GM18507 (cell line): ENCODE data around the gene CDH13.

Source experiments
- DNase-seq: peaks from one replicate; pipeline ENCODE4 v3.0.0; 2011; ENCODE audit warnings: low read depth; ENCODE audit not compliant: insufficient read length; ENCODE audit errors: extremely low spot score
- FAIRE-seq: peaks from 2 replicates; lab custom pipeline; 2011; peaks lifted over from hg19 to GRCh38; lab: Jason Lieb, UNC

Gene CDH13

DNA sequence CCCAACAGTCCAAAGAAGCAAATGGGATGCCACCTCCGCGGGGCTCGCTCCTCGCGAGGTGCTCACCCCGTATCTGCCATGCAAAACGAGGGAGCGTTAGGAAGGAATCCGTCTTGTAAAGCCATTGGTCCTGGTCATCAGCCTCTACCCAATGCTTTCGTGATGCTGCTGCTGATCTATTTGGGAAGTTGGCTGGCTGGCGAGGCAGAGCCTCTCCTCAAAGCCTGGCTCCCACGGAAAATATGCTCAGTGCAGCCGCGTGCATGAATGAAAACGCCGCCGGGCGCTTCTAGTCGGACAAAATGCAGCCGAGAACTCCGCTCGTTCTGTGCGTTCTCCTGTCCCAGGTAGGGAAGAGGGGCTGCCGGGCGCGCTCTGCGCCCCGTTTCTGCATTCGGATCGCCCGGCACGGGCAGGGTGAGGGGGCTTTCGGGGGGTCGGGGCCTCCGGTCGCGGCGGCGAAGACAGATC, at the start of gene CDH13:
CDH13 (plus strand) TSS at position 179 of the 471 bp plus-strand sequence.
- no peak for FAIRE-seq
- DNase-seq: no peak

DNA sequence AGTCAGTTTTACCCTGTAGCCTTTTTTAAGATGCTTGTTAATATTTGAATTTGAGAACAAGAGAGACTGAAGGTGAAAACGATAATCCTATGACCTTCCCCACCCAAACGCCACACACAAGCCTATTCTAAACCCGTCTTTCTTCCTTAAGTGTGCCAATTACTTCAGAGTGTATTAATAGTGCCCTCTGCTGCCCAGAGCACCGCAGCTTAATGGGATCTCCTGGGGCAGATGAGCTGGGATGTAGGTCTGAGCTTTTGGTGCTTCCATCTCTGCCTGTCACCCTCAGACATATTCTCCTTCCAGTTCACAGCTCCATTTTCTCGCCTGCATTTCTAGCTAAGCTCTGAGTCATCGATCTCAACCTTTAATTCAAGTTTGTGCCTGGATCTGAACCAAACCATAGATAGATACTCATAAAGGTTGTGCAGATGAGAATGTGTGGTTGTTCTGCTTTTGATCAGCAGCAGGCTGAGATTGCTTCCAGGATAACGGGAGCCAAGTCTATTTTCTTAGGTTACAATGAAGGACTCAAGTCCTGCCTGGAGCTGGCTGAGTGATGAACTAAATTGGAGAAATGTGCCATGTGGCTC, 46.4 kb upstream of the CDH13 start:
- no peak for DNase-seq
- FAIRE-seq: no peak

DNA sequence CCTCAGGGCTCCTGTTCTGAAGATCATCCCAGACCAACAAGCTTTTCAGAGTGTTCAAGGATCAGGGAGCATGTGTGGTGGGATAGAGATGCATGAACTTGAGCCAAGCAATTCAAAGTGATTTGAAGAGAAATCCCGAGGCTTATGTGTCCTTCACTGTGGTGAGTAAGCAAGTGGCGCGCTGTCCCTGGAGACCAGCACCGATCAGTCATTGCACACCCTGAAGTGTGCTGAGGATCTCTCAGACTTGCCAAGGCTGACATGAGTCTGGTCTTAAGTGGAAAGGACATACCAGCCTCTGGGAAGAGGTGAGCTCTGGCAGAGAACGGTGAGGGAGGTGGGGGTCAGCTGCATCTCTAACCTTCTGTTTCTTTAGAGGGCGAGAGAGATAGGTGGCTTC, 43.8 kb upstream of the CDH13 start:
- DNase-seq: no peak
- no peak for FAIRE-seq

DNA sequence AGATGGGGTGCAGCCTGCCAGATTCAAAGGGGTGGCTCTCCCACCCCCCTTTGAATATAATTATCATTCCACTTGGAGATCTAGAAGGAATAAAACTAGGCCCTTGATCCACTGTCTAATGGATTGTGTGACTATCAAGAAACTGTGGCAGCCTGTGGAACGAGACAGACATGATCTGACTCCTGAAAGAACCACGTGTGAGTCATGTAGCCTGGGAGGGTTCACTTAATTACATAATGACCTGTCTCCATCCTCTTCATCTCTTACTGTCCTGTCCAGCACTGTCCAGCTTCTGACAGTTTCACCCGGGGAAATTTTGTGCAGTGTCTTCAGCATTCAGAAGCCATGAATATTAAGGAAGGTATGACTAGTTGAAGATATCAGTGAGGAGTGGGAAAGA, 43.3 kb upstream of the CDH13 start:
- no peak for DNase-seq
- no peak for FAIRE-seq

DNA sequence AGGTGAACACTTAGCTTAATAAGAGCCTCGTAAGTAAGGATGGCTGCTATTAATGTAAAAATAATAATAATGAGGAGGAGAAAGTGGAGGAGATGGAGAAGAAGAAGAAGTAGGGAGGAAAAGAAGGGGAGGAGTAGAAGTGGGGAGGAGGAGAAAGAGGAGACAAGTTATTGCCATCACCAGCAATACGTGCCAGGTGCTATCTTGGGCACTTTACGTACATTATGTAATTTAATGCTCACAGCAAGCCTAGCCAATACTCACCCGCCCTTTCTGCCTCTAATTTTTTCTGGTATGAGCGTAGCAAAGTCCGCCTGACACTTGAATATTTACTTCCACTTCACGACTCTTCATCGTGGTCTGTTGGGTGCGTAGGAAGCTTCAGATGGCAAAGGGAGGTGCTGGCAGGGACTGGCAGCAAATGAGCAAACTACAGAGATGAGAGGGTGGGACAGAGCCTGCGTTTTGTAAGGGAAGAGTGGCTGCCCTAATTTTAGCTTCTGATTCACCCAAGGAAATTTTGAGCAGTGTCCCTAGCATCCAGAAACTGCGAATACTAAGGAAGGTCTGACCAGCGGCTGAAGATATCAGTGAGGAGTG, 42.1 kb upstream of the CDH13 start:
- no peak for FAIRE-seq

DNA sequence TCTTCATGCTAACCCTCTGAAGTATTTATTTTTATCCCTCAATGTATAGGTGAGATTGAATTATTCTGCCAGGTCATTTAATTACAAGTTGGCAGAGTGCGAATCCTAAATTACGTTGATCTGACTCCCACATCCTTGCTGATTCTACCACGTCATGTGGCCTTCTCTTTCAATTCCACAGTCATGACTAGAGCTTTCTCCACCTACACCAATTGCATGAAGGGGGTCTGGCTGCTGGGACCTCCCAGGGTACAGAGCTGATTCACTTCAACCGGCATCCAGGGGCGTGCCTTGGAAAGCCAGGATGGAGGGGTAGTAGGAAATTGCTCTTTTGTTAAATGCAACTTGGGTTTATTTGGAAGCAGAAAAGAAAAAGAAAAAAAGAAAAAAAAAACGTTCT, 41.1 kb upstream of the CDH13 start:
- no peak for FAIRE-seq
- DNase-seq: no peak

More for the DNA sequence above, 42.1 kb upstream of the CDH13 start:
- DNase-seq: no peak

GRCh38 chr16:82586130-82586529, 40.6 kb upstream of the CDH13 start:
- DNase-seq: no peak
- no peak for FAIRE-seq

DNA sequence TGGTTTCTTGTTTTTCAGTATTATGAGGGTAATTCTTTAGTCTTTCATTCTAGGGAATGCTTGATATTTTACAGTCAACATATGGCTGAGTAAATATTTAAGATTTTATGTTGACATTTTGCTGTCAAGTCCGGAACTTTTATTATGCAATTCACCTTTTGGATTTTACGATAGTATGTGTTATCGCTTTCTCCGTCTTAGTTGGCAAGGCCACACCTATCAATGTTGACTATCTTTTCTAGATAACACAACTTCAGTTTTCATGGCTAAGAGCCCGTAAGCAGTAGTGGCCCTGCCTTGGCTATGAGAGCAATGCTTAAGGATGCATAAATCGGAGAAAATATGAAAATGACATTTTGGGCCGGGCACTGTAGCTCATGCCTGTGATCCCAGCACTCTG, 39.5 kb upstream of the CDH13 start:
- DNase-seq: no peak
- no peak for FAIRE-seq

DNA sequence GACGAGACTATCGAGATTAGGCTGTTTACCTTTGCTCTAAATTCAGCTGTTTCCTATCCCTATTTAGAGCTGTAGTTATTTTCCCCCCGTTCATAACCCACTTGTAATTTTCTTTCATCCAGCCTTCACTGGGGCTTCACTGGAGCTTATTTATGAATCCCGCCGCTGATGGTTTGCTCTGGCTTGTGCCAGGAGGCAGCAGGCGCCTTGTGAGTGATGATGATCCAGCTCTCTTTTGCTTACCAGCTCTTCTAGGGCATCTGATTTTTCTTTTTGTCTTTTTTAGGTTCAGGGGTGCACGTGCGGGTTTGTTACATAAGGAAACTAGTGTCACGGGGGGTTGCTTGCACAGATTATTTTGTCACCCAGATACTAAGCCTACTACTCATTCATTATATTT, 37.4 kb upstream of the CDH13 start:
- DNase-seq (no peak), FAIRE-seq (no peak)

- DNase-seq (no peak), FAIRE-seq (no peak)
Observed at GRCh38 chr16:82594114-82594513, 32.7 kb upstream of the CDH13 start.

DNA sequence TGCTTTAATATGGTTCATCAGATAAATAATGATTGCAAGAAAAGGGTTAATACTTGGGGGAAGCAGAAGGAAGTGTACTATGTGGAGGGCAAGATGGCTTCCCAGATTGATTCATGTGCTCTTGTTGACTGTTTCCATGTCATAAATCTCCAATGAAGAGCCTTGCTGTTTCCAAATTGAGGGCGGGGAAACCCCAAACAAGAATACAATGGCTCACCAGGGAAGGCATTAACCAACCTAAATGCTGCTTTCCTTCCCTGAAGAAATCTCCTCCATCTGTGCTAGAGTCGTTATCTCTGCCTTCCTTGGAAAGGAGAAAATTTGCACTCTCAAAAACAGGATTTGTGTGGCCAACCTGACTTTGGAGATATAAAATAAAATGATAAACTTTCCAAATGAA, 28.0 kb upstream of the CDH13 start:
- FAIRE-seq: no peak
- no peak for DNase-seq

GRCh38 chr16:82601989-82602640, 24.7 kb upstream of the CDH13 start:
- DNase-seq (no peak), FAIRE-seq (no peak)

GRCh38 chr16:82603784-82604411, 22.9 kb upstream of the CDH13 start:
- no peak for FAIRE-seq
- no peak for DNase-seq

DNA sequence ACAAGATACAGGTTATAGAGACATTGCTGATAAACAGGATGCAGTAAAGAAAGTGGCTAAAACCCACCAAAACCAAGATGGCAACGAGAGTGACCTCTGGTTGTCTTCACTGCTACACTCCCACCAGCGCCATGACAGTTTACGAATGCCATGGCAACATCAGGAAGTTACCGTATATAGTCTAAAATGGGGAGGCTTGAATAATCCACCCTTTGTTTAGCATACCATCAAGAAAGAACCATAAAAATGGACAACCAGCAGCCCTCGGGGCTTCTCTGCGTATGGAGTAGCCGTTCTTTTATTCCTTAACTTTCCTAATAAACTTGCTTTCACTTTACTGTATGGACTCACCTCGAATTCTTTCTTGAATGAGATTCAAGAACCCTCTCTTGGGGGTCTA, 21.7 kb upstream of the CDH13 start:
- no peak for FAIRE-seq
- DNase-seq: no peak

DNA sequence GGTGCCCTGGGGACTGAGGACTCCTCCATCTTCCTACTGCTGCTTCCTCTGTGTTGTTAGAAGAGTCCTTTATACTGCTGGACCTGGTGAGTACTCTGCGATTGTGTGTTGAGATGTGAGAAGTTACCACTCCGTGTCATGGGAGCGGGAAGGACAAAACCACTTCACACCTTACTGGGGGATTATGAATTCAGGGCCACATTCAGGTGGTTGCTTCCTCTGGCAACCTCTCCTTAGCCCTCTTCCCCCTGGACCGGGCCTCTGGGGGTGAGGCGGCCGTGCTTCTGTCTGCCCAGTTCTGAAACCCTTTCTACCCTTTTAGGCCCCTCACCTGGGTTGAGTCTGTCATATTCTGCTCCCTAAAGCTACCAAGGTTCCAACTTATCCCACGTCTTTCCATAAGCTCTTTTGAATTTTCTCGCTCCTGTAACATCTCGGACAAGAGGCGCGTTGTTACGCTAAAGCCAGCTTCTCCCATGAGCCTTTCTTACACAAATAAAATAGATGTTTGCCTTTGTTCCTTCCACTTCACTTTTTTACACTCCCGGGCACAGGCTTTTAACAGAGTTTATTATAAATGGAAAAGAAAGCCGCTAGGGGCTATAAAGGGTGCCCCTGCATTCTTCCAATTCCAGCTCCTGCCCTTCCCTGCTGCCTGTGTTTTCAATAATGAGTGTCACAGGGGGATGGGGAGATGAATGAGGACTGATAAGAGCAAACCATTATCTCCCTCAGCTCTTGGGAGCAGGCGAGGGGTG, 20.7 kb upstream of the CDH13 start:
- DNase-seq: no peak

DNA sequence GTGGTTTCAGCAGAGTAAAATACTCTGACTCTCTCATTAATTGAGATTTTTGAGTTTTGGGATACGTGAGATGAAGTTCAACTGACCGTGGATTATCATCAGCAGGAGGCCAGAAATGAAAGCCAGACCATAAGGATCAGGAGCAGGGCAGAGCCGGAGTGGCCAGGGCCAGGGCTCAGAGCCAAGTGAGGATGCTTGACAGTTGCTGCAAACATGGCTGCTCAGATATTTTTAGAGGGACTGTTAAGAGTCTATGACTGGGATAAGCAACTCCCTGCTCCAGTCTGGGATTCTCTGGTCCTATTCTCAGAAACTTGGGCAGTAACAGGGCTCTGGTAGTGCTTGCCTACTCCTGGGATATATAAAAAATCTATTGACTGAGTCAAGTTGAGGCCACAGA, 17.6 kb upstream of the CDH13 start:
- FAIRE-seq: no peak
- DNase-seq: no peak

More for the DNA sequence above, 20.7 kb upstream of the CDH13 start:
- FAIRE-seq: no peak

- FAIRE-seq: no peak
- DNase-seq: no peak
Observed at GRCh38 chr16:82612263-82612662, 14.5 kb upstream of the CDH13 start.

GRCh38 chr16:82616356-82616755, 10.4 kb upstream of the CDH13 start:
- FAIRE-seq: no peak
- DNase-seq: no peak

DNA sequence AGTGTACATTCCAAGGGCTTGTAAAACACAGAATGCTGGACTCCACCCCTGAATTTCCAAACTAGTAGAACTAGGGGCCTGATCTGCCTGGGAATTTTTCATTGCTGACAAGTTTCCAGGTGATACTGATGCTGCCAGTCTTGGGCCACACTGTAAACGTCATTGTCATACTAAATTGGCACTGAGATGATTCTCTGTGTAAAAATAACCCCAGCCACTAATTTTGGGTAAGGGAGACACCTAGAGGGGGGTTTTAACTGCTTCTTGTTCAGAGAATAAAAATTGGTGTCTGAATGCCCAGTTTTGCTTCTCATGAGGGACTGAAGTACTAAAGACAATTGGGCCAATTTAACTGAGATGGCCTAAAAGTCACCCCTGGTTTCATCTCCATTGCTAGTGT, 5.0 kb upstream of the CDH13 start:
- DNase-seq (no peak), FAIRE-seq (no peak)

- no peak for DNase-seq
Observed at GRCh38 chr16:82623241-82623640, 3.5 kb upstream of the CDH13 start.

More at GRCh38 chr16:82623241-82623640, 3.5 kb upstream of the CDH13 start:
- no peak for FAIRE-seq
